Thyroid gland (tissue), 4 donors: ENCODE measurements around the gene NCKAP5.

ENCODE experiments used
- CTCF ChIP-seq, 6 experiments: fragments of 200-600 bp in 3 of 6; fragments of 450-650 bp in 3 of 6; sonication (generic) in 3 of 6; IDR thresholded peaks; one replicate each; pipeline ENCODE4 v1.5.1; 2016 to 2019; ENCODE audit warnings: antibody characterized with exemption in 6 of 6, mild to moderate bottlenecking in 2 of 6, inconsistent platforms in 1 of 6, moderate library complexity in 1 of 6
- POLR2A ChIP-seq, 2 donors: fragments of 450-650 bp; IDR thresholded peaks; one replicate each; pipeline ENCODE4 v1.6.1; 2017; ENCODE audit warnings: antibody characterized with exemption in 2 of 2, mild to moderate bottlenecking in 2 of 2, moderate library complexity in 1 of 2

GRCh38 chr2:133500917-133501316, 67.3 kb downstream of the NCKAP5 start:
- TF ChIP-seq POLR2A (IDR thresholded peaks at IDR 0.05) (no peak), CTCF (IDR thresholded peaks at IDR 0.05) (no peak)
